Measurements from ENCODE around the gene TANGO6. TPM values are rescaled to one million over a fixed set of nuclear protein-coding genes. Genes with fewer than 3 reads are reported as not detected.
A peak's percentile ranks its signal among the peaks of the same experiment; 100 is the strongest.

TANGO6 gene
- polyA plus RNA-seq, 2 of the 4 experiments (the other 2 are of a cell fraction): 8.1 to 19.5 TPM

- H3K4me1 ChIP-seq: peaks cover 2% of the 10 kb centered on the region; the same call in 1 of the 3 replicates
- POLR2A ChIA-PET: no interaction called here
- WGBS (ENCODE audit: missing lambda C conversion rate): 84% methylated on average over 3 of the region's 3 CpGs
- no peak overlapping the region for H3K4me3 ChIP-seq
- no peaks in the 10 kb centered on the region for H3K9me3 ChIP-seq
- DNase-seq (ENCODE audit: low read depth in 1 of 2, low spot score in 1 of 2) (no peak), ATAC-seq (no peak), FAIRE-seq (no peak)
- H3K4me2 ChIP-seq: no peak overlapping the region
- CTCF ChIA-PET: interaction anchor here (1.0 kb wide), 2 partner anchors 233 to 361 kb away, joined by 3 to 4 read pairs; no protein-coding TSS in a partner anchor
- no peak overlapping the region for H3K27ac ChIP-seq
- no peak for TF ChIP-seq FOXS1 (CRISPR knock-in tag; IDR thresholded peaks at IDR 0.05)
Measured at GRCh38 chr16:68889508-68890150, 46.3 kb downstream of the TANGO6 start.

GRCh38 chr16:68892214-68892613 lies 48.9 kb downstream of the TANGO6 start:
- TF ChIP-seq EP300 (IDR thresholded peaks at IDR 0.05) (no peak), FOSB (CRISPR knock-in tag; IDR thresholded peaks at IDR 0.05) (no peak), PHF8 (IDR thresholded peaks at IDR 0.05; ENCODE audit: borderline replicate concordance, low read depth) (no peak), JUNB (IDR thresholded peaks at IDR 0.05) (no peak)
- no peak for DNase-seq (ENCODE audit: low read depth in 1 of 2, low spot score in 1 of 2)
- 77% methylated on average over 8 of the region's 8 CpGs for whole genome bisulfite sequencing (ENCODE audit: missing lambda C conversion rate)
- H3K27ac ChIP-seq: no peak overlapping the region
- no peak for ATAC-seq
- H3K9me3 ChIP-seq: no peaks in the 10 kb centered on the region
- no peak overlapping the region for H3K4me2 ChIP-seq
- FAIRE-seq: no peak
- ChIA-PET POLR2A (no interaction called here), CTCF (interaction anchor here (0.6 to 3.0 kb wide), 6 partner anchors 10 to 372 kb away, joined by 3 to 10 read pairs (median 4); no protein-coding TSS in a partner anchor)
- no peak overlapping the region for H3K4me3 ChIP-seq
- H3K4me1 ChIP-seq: no peaks in the 10 kb centered on the region

DNA sequence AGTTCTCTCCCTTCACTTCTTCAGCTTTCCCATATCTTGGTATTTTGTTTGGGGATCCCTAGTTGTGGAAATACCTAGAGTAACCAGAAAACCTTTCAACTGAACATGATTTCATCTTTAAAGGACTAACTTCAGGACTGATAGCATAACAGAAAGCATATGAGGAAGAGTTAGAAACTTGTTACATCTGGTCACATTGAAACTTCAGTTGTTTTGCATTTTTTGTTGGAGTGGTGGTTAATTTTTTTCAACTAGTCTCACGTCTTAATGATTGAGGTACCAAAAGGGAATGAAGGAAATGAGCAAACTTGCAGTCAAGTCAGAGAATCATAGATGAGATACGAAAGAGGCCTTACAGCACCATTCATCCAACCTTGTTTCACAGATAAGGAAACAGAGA lies 49.6 kb downstream of the TANGO6 start:
- Histone ChIP-seq H3K4me2 (no peak overlapping the region), H3K4me1 (no peaks in the 10 kb centered on the region), H3K27ac (no peak overlapping the region), H3K4me3 (no peak overlapping the region), H3K9me3 (no peaks in the 10 kb centered on the region)
- ChIA-PET CTCF (interaction anchor here (0.7 to 3.0 kb wide), 6 partner anchors 9 to 231 kb away, joined by 3 to 9 read pairs (median 4); no protein-coding TSS in a partner anchor), POLR2A (no interaction called here)
- DNase-seq (ENCODE audit: low read depth in 1 of 2, low spot score in 1 of 2) (no peak), FAIRE-seq (no peak), ATAC-seq (no peak)
- TF ChIP-seq POLR2A (IDR thresholded peaks at IDR 0.05; ENCODE audit: low read length) (no peak), RFX5 (IDR thresholded peaks at IDR 0.05) (no peak), E2F6 (IDR thresholded peaks at IDR 0.05; ENCODE audit: borderline replicate concordance, low read depth) (no peak)
- WGBS (ENCODE audit: missing lambda C conversion rate): 91% methylated on average over 2 of the region's 2 CpGs

DNA sequence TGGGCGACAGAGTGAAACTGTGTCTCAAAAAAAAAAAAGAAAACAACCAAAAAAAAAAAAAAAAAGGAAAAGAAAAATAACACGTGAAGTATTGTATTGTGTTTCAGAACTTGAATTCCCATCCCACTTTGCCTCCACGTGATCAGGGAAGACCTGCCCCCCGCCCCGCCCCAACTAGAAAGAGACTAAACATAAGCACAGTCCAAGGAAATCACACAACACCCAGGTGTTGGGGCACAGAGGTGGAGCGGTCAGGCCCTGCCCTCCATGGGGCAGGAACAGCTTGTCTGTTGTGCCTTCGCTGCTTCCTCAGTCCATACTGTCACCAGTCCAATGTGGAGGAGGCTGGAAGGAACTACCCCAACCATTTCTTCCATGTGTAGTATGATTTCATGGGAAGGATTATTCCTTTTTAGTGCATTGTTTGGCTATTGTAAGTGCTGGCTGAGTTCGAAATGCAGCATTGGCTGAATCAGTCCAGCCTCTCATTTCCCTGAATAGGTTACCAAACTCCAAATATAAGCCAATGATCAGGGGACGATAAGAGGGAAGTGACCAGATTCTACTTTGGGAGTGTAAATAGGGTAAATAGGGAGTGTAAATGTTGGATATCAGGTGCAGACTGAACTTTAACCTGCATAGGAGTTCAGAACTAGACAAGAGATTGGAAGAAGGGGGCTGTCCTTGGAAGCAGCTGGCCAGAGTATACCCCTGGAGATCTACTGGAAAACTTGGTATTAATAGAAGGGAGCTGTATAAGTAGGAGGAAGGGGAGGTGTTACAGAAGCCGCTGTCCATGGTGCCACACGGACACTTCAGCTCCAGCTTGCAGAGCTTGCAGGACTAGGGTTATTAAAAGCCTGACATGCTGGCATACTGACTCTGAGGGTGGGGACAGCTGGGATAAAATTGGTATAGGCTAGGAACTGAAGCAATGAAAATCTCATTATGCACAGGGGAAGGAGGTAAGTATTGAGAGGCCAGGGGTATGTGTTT lies 50.7 kb downstream of the TANGO6 start:
- Histone ChIP-seq H3K4me1 (no peaks in the 10 kb centered on the region), H3K9me3 (no peaks in the 10 kb centered on the region), H3K4me2 (no peak overlapping the region), H3K27ac (no peak overlapping the region), H3K4me3 (no peak overlapping the region)
- FAIRE-seq (no peak), ATAC-seq (no peak), DNase-seq (ENCODE audit: low read depth in 1 of 2, low spot score in 1 of 2) (peak in 1 of 2 experiments; percentile 14)
- ChIA-PET CTCF (interaction anchor here (0.6 to 23.0 kb wide), 4 partner anchors 10 to 225 kb away, joined by 3 to 503 read pairs (median 3); no protein-coding TSS in a partner anchor), POLR2A (no interaction called here)
- no peak for TF ChIP-seq BHLHE40 (IDR thresholded peaks at IDR 0.05; ENCODE audit: low read depth, low read length)
- TF ChIP-seq REST (IDR thresholded peaks at IDR 0.05): peak; percentile 83
- no peak for TF ChIP-seq TFCP2L1 (CRISPR knock-in tag; IDR thresholded peaks at IDR 0.05)
- TF ChIP-seq EP300 (IDR thresholded peaks at IDR 0.05): no peak
- TF ChIP-seq HOXB5 (CRISPR knock-in tag; IDR thresholded peaks at IDR 0.05): no peak
- TF ChIP-seq RCOR1 (IDR thresholded peaks at IDR 0.05; ENCODE audit: low read depth, low read length): no peak
- TF ChIP-seq POLR2A (IDR thresholded peaks at IDR 0.05; ENCODE audit: low read length): no peak
- 92% methylated on average over 11 of the region's 11 CpGs for WGBS (ENCODE audit: missing lambda C conversion rate)
